ENCODE data around the gene RASAL3. TPM values are rescaled to one million over a fixed set of nuclear protein-coding genes. Genes with fewer than 3 reads are reported as not detected.

The RASAL3 gene
- total RNA-seq, 1 donor from 2014 or later, result 89.3 TPM

- CTCF ChIA-PET, result interaction anchor here (2.6 kb wide), 1 partner anchor 18 kb away, joined by 9 read pairs; the partner anchor contains the start of gene AKAP8L
- DNase-seq, result no peak
- ATAC-seq (ENCODE audit: low read depth), result no peak
- POLR2A ChIA-PET, result no interaction called here
- intact Hi-C loops (cut with micrococcal nuclease), result no loop called here
- Mint-ChIP-seq H3K4me1 (peaks cover 13% of the 10 kb centered on the region), H3K27me3 (no peaks in the 10 kb centered on the region), H3K36me3 (ENCODE audit: low read depth) (peaks cover 5% of the 10 kb centered on the region), H3K4me3 (no peak overlapping the region), H3K9me3 (no peaks in the 10 kb centered on the region), H3K27ac (no peak overlapping the region)
- TF ChIP-seq CTCF (IDR thresholded peaks at IDR 0.05), result no peak
These were observed 27.6 kb downstream of the RASAL3 start for GRCh38 chr19:15436826-15437110.

DNA sequence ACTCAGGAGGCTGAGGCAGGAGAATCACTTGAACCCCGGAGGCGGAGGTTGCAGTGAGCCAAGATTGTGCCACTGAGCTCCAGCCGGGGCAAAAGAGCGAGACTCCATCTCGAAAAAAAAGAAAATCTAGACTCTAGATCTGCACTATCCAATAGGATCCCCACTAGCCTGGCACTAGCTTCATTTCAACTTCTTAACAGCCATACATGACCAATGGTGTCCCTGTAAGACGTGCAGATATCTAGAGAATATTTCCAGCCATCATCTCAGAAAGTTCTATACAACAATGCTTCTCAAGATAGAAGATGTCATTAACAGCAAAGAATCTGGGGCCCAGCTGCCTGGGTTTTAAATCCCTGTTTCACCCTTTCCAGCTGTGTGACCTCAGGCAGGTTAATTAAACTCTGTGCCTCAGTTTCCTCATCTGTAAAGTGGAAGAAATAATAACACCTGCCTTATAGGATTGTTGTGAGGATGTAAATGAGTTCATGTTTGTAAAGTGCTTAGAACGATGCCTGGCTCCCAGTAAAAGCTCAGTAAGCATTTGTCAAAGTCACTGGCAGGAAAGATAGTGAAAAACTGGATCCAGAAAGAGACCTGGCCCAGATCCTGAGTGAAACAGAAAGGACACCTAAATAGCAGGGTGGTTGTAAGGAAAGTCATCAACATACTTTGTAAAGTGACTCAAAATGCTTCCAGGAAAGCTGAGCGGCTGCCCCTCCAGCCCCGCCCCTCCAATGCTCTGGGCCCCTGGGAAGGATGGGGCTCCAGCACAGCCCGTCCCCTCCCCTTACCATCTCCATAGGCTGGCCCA, 28.1 kb downstream of the RASAL3 start:
- ChIA-PET CTCF (interaction anchor here (2.6 kb wide), 1 partner anchor 17 kb away, joined by 9 read pairs; the partner anchor contains the start of gene AKAP8L), POLR2A (interaction anchor here (1.0 to 1.1 kb wide), 2 partner anchors 17 to 18 kb away, joined by 3 to 4 read pairs; partner anchors contain the start of gene AKAP8L)
- DNase-seq (no peak), ATAC-seq (ENCODE audit: low read depth) (no peak)
- H3K4me1 Mint-ChIP-seq, result peaks cover 19% of the 10 kb centered on the region
- no peaks in the 10 kb centered on the region for H3K9me3 Mint-ChIP-seq
- no peaks in the 10 kb centered on the region for H3K27me3 Mint-ChIP-seq
- TF ChIP-seq CTCF (IDR thresholded peaks at IDR 0.05), result no peak
- no peak overlapping the region for H3K27ac Mint-ChIP-seq
- no peak overlapping the region for H3K4me3 Mint-ChIP-seq
- intact Hi-C loops (cut with micrococcal nuclease), result no loop called here
- H3K36me3 Mint-ChIP-seq (ENCODE audit: low read depth), result peaks cover 8% of the 10 kb centered on the region

DNA sequence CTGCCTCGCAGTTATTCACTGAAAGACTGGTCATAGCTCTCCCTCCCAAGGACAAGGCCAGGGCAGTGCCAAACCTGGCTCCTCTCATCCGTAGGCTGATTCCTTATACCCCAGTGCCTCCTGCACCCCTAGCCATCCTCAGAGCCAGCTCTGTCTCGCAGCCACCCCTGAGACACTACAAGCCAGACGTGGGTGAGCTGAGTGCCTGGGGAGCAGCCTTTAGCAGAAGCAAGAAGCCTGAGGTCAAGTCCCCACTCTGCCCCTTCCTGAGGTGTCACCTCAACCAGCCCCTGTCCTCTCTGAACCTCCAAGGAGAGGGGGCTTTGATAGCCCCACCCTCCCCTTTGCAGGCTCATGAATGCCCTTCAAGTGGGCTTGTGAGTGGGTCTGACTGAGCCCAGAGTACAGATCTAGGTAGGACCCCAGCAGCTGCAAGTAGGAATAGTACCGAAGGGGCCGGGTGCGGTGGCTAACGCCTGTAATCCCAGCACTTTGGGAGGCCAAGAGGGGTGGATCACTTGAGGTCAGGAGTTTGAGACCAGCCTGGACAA, 30.8 kb downstream of the RASAL3 start:
- DNase-seq, result no peak
- intact Hi-C loops (cut with micrococcal nuclease), result loop anchor here (1.0 to 5.0 kb wide), 3 partner anchors 16 to 101 kb away; partner anchors contain the start of genes BRD4, RASAL3 and WIZ
- H3K9me3 Mint-ChIP-seq, result no peaks in the 10 kb centered on the region
- H3K27ac Mint-ChIP-seq, result peak overlapping the region; percentile 93
- no peak for ATAC-seq (ENCODE audit: low read depth)
- H3K27me3 Mint-ChIP-seq, result no peaks in the 10 kb centered on the region
- peaks cover 31% of the 10 kb centered on the region for H3K4me1 Mint-ChIP-seq
- TF ChIP-seq CTCF (IDR thresholded peaks at IDR 0.05), result no peak
- ChIA-PET CTCF (interaction anchor here (0.9 to 2.2 kb wide), 3 partner anchors 12 to 122 kb away, joined by 4 to 14 read pairs (median 6); partner anchors contain the start of gene AKAP8L), POLR2A (interaction anchor here (0.5 to 5.7 kb wide), 8 partner anchors 15 to 762 kb away, joined by 4 to 53 read pairs (median 10); partner anchors contain the start of genes AKAP8, AKAP8L and RASAL3)
- peak overlapping the region; percentile 97 for H3K4me3 Mint-ChIP-seq
- H3K36me3 Mint-ChIP-seq (ENCODE audit: low read depth), result peaks cover 14% of the 10 kb centered on the region

GRCh38 chr19:15432629-15433518, 31.5 kb downstream of the RASAL3 start:
- intact Hi-C loops (cut with micrococcal nuclease), result loop anchor here (1.0 to 5.0 kb wide), 6 partner anchors 14 to 123 kb away; partner anchors contain the start of genes AKAP8, BRD4, RASAL3 and WIZ
- H3K27ac Mint-ChIP-seq, result peak overlapping the region; percentile 93
- ChIA-PET POLR2A (interaction anchor here (0.5 to 5.7 kb wide), 9 partner anchors 14 to 743 kb away, joined by 3 to 53 read pairs (median 9); partner anchors contain the start of genes AKAP8, AKAP8L, RASAL3 and ZNF333), CTCF (interaction anchor here (0.9 to 2.2 kb wide), 3 partner anchors 12 to 123 kb away, joined by 4 to 14 read pairs (median 6); partner anchors contain the start of gene AKAP8L)
- TF ChIP-seq CTCF (IDR thresholded peaks at IDR 0.05), result no peak
- peak; percentile 89 for ATAC-seq (ENCODE audit: low read depth)
- peaks cover 14% of the 10 kb centered on the region for H3K36me3 Mint-ChIP-seq (ENCODE audit: low read depth)
- DNase-seq, result peak; percentile 92
- H3K27me3 Mint-ChIP-seq, result no peaks in the 10 kb centered on the region
- H3K9me3 Mint-ChIP-seq, result no peaks in the 10 kb centered on the region
- H3K4me1 Mint-ChIP-seq, result peaks cover 31% of the 10 kb centered on the region
- H3K4me3 Mint-ChIP-seq, result peak overlapping the region; percentile 97

Data from activated B cell treated with CpG ODN at 0.5 μM for 24 hours (primary cell).